Stomach (tissue), 4 donors: Measurements from ENCODE around the gene DPH6.

Experiments used
- CTCF ChIP-seq, 7 experiments: fragments of 450-650 bp in 4 of 7; fragments of 200-600 bp in 3 of 7; sonication (generic) in 3 of 7; IDR thresholded peaks; one replicate each; pipeline ENCODE4 v1.5.1; 2016 to 2019; ENCODE audit warnings: antibody characterized with exemption in 7 of 7, control low read depth in 2 of 7, mild to moderate bottlenecking in 1 of 7
- POLR2A ChIP-seq, 4 donors: fragments of 450-650 bp; IDR thresholded peaks; one replicate each; pipeline ENCODE4 v1.6.1; 2016; ENCODE audit warnings: antibody characterized with exemption in 4 of 4, control low read depth in 2 of 4, mild to moderate bottlenecking in 1 of 4, moderate library complexity in 1 of 4

- TF ChIP-seq POLR2A (IDR thresholded peaks at IDR 0.05), result no peak
- no peak for TF ChIP-seq CTCF (IDR thresholded peaks at IDR 0.05)
These were observed 595 bp downstream of the DPH6 start for GRCh38 chr15:35545316-35545823.
